ENCODE results near the gene MIPEP.

Gene MIPEP

GRCh38 chr13:23852351-23852750 is 36.8 kb downstream of the MIPEP start:
- Histone ChIP-seq H3K27me3 (ENCODE audit: insufficient read depth, poor library complexity, severe bottlenecking) (no peaks in the 10 kb centered on the region), H3K4me3 (replicated peaks; ENCODE audit: insufficient read depth, low read length) (no peak overlapping the region), H3K27ac (replicated peaks) (no peak overlapping the region)
- no peak for DNase-seq (ENCODE audit: low read depth in 1 of 2, low spot score in 1 of 2)
- TF ChIP-seq POLR2AphosphoS5 (IDR thresholded peaks at IDR 0.05; ENCODE audit: low read depth) (no peak), GABPA (IDR thresholded peaks at IDR 0.05; ENCODE audit: low read depth) (no peak), SPI1 (IDR thresholded peaks at IDR 0.05; ENCODE audit: borderline replicate concordance, low read depth) (no peak)
- TF ChIP-seq, protein P1, sequence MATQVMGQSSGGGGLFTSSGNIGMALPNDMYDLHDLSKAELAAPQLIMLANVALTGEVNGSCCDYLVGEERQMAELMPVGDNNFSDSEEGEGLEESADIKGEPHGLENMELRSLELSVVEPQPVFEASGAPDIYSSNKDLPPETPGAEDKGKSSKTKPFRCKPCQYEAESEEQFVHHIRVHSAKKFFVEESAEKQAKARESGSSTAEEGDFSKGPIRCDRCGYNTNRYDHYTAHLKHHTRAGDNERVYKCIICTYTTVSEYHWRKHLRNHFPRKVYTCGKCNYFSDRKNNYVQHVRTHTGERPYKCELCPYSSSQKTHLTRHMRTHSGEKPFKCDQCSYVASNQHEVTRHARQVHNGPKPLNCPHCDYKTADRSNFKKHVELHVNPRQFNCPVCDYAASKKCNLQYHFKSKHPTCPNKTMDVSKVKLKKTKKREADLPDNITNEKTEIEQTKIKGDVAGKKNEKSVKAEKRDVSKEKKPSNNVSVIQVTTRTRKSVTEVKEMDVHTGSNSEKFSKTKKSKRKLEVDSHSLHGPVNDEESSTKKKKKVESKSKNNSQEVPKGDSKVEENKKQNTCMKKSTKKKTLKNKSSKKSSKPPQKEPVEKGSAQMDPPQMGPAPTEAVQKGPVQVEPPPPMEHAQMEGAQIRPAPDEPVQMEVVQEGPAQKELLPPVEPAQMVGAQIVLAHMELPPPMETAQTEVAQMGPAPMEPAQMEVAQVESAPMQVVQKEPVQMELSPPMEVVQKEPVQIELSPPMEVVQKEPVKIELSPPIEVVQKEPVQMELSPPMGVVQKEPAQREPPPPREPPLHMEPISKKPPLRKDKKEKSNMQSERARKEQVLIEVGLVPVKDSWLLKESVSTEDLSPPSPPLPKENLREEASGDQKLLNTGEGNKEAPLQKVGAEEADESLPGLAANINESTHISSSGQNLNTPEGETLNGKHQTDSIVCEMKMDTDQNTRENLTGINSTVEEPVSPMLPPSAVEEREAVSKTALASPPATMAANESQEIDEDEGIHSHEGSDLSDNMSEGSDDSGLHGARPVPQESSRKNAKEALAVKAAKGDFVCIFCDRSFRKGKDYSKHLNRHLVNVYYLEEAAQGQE (IDR thresholded peaks at IDR 0.05; ENCODE audit: insufficient replicate concordance, low read depth), result no peak
- TF ChIP-seq, protein P2, sequence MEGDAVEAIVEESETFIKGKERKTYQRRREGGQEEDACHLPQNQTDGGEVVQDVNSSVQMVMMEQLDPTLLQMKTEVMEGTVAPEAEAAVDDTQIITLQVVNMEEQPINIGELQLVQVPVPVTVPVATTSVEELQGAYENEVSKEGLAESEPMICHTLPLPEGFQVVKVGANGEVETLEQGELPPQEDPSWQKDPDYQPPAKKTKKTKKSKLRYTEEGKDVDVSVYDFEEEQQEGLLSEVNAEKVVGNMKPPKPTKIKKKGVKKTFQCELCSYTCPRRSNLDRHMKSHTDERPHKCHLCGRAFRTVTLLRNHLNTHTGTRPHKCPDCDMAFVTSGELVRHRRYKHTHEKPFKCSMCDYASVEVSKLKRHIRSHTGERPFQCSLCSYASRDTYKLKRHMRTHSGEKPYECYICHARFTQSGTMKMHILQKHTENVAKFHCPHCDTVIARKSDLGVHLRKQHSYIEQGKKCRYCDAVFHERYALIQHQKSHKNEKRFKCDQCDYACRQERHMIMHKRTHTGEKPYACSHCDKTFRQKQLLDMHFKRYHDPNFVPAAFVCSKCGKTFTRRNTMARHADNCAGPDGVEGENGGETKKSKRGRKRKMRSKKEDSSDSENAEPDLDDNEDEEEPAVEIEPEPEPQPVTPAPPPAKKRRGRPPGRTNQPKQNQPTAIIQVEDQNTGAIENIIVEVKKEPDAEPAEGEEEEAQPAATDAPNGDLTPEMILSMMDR (IDR thresholded peaks at IDR 0.05; ENCODE audit: insufficient read depth, low read length), result no peak

DNA sequence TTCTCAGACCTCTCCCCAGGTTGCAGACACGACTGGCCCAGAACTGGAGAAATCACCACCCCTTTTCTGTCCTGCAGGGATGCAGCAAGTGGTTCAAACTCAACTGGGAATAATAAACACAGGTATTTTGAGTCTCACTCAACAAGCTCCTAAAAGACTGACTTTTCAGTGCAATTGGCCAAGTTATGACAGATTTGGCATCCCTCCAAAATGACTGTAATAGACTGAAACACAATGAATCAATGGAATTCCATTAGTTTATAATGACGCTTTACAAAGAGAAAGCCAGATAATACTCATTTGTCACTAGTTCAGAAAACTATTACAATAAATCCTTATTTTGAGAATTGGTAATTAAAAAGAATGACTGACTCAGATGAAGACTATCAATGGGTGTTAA is 38.1 kb downstream of the MIPEP start:
- DNase-seq (ENCODE audit: low read depth in 1 of 2, low spot score in 1 of 2), result no peak

DNA sequence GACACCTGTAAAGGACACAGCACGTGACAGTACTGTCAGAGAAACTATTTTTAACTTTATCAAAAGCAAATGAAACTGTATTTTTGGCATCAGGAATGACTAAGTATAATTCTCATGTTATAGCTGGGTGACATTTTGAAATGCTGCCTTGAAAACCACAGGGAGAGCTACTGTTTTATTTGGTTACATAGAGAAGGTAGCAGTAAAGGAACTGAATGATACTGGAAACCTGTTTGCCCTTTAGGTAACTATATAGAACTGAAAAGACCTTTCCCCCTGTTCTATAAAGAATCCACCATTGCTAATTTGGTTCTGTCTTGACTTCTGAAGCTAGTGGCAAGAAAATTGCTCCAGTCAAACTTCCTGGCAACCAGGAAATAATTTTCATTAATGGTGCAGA is 39.1 kb downstream of the MIPEP start:
- no peak overlapping the region for H3K27ac ChIP-seq (replicated peaks)
- TF ChIP-seq GABPA (IDR thresholded peaks at IDR 0.05; ENCODE audit: low read depth) (no peak), SPI1 (IDR thresholded peaks at IDR 0.05; ENCODE audit: borderline replicate concordance, low read depth) (no peak), POLR2AphosphoS5 (IDR thresholded peaks at IDR 0.05; ENCODE audit: low read depth) (no peak)
- TF ChIP-seq, protein P1 (IDR thresholded peaks at IDR 0.05; ENCODE audit: insufficient replicate concordance, low read depth), result no peak
- TF ChIP-seq, protein P2 (IDR thresholded peaks at IDR 0.05; ENCODE audit: insufficient read depth, low read length), result no peak
- H3K4me3 ChIP-seq (replicated peaks; ENCODE audit: insufficient read depth, low read length), result no peak overlapping the region
- DNase-seq (ENCODE audit: low read depth in 1 of 2, low spot score in 1 of 2), result no peak
- no peaks in the 10 kb centered on the region for H3K27me3 ChIP-seq (ENCODE audit: insufficient read depth, poor library complexity, severe bottlenecking)

More for the DNA sequence above, 38.1 kb downstream of the MIPEP start:
- Histone ChIP-seq H3K27me3 (ENCODE audit: insufficient read depth, poor library complexity, severe bottlenecking) (no peaks in the 10 kb centered on the region), H3K4me3 (replicated peaks; ENCODE audit: insufficient read depth, low read length) (no peak overlapping the region), H3K27ac (replicated peaks) (no peak overlapping the region)
- TF ChIP-seq POLR2AphosphoS5 (IDR thresholded peaks at IDR 0.05; ENCODE audit: low read depth), result no peak
- TF ChIP-seq, protein P1 (IDR thresholded peaks at IDR 0.05; ENCODE audit: insufficient replicate concordance, low read depth), result no peak
- TF ChIP-seq, protein P2 (IDR thresholded peaks at IDR 0.05; ENCODE audit: insufficient read depth, low read length), result no peak
- no peak for TF ChIP-seq SPI1 (IDR thresholded peaks at IDR 0.05; ENCODE audit: borderline replicate concordance, low read depth)
- TF ChIP-seq GABPA (IDR thresholded peaks at IDR 0.05; ENCODE audit: low read depth), result no peak

All from HL-60 (cell line).